Measurements from ENCODE around the gene BTBD18. TPM values are rescaled to one million over a fixed set of nuclear protein-coding genes. Genes with fewer than 3 reads are reported as not detected.
A peak's percentile ranks its signal among the peaks of the same experiment; 100 is the strongest.

The BTBD18 gene
- total and polyA plus RNA-seq, 2 of the 13 experiments (the other 11 are each of a cell fraction or from before 2014, with no cell fraction given): not detected

GRCh38 chr11:57778318-57779037 is 26.9 kb upstream of the BTBD18 start (continued):
- TF ChIP-seq ZNF333 (CRISPR knock-in tag; IDR thresholded peaks at IDR 0.05; ENCODE audit: borderline replicate concordance) (no peak), TOPORS (CRISPR knock-in tag; IDR thresholded peaks at IDR 0.05) (no peak; the same call in 1 of the 2 replicates), ZMAT5 (CRISPR knock-in tag; IDR thresholded peaks at IDR 0.05; ENCODE audit: borderline replicate concordance, low read depth) (no peak), ZKSCAN8 (CRISPR knock-in tag; IDR thresholded peaks at IDR 0.05; ENCODE audit: borderline replicate concordance) (0 out of 2 replicates have a peak, but pooled peaks have one; percentile 24), BHLHE40 (IDR thresholded peaks at IDR 0.05; ENCODE audit: low read length) (peak; percentile 52), ZFP36 (IDR thresholded peaks at IDR 0.05; ENCODE audit: borderline replicate concordance, low read depth, low read length, partially characterized antibody) (no peak), CTCF (CRISPR knock-in tag; IDR thresholded peaks at IDR 0.05) (no peak), SATB2 (CRISPR knock-in tag; IDR thresholded peaks at IDR 0.05) (no peak), SOX5 (CRISPR knock-in tag; IDR thresholded peaks at IDR 0.05; ENCODE audit: borderline replicate concordance) (peak; percentile 95), ZNF740 (CRISPR knock-in tag; IDR thresholded peaks at IDR 0.05) (peak; percentile 32; the same call in 1 of the 2 replicates), SETDB1 (CRISPR knock-in tag; IDR thresholded peaks at IDR 0.05; ENCODE audit: borderline replicate concordance) (no peak), CSRNP1 (CRISPR knock-in tag; IDR thresholded peaks at IDR 0.05) (no peak), ZNF275 (CRISPR knock-in tag; IDR thresholded peaks at IDR 0.05; ENCODE audit: borderline replicate concordance) (no peak), IKZF4 (CRISPR knock-in tag; IDR thresholded peaks at IDR 0.05; ENCODE audit: borderline replicate concordance, low read depth, not compliant biosample characterization) (no peak), TERF1 (CRISPR knock-in tag; IDR thresholded peaks at IDR 0.05) (no peak), CREBL2 (CRISPR knock-in tag; IDR thresholded peaks at IDR 0.05; ENCODE audit: borderline replicate concordance) (no peak), NCOA1 (CRISPR knock-in tag; IDR thresholded peaks at IDR 0.05) (no peak)

Measured in HepG2 (cell line).